ENCODE measurements around the gene HAO1. TPM values are rescaled to one million over a fixed set of nuclear protein-coding genes. Genes with fewer than 3 reads are reported as not detected.

The HAO1 gene
- total and polyA plus RNA-seq, 12 donors = 0.07 TPM; not detected in 11

DNA sequence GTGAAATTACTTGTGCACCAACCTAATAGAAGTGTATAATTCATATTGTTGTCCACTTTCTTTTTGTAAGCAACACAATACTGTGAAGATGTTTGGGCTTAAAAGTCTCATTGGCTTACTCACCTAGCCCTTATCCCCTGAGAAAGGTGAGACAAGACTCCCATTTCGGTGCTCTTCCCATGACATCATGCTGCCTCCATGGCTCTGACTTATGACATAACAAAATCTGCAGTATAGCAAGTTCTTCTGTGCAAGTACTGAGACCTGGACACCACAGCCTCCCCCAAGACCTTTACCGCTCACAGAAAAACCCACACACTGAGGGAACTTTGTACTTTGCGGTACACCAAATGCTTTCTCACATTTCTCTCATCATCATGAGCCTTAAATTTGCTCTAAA, 50.5 kb downstream of the HAO1 start:
- no peak overlapping the region for H3K4me3 ChIP-seq
- no peak overlapping the region for H3K27ac ChIP-seq
- DNase-seq = no peak
- no peaks in the 10 kb centered on the region for H3K36me3 ChIP-seq (replicated peaks in 1 of 2)
- TF ChIP-seq, protein P1, sequence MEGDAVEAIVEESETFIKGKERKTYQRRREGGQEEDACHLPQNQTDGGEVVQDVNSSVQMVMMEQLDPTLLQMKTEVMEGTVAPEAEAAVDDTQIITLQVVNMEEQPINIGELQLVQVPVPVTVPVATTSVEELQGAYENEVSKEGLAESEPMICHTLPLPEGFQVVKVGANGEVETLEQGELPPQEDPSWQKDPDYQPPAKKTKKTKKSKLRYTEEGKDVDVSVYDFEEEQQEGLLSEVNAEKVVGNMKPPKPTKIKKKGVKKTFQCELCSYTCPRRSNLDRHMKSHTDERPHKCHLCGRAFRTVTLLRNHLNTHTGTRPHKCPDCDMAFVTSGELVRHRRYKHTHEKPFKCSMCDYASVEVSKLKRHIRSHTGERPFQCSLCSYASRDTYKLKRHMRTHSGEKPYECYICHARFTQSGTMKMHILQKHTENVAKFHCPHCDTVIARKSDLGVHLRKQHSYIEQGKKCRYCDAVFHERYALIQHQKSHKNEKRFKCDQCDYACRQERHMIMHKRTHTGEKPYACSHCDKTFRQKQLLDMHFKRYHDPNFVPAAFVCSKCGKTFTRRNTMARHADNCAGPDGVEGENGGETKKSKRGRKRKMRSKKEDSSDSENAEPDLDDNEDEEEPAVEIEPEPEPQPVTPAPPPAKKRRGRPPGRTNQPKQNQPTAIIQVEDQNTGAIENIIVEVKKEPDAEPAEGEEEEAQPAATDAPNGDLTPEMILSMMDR (IDR thresholded peaks at IDR 0.05) = no peak
- no peak for TF ChIP-seq POLR2A (IDR thresholded peaks at IDR 0.05)
- H3K4me1 ChIP-seq (replicated peaks in 1 of 2) = no peaks in the 10 kb centered on the region
- H3K27me3 ChIP-seq = no peaks in the 10 kb centered on the region
- 91 to 100% (median 92%) methylated on average over 3 of the region's 3 CpGs for WGBS, 4 donors
- intact Hi-C loops (cut with DNase I) = no loop called here
- H3K9me3 ChIP-seq (replicated peaks in 1 of 3) = no peaks in the 10 kb centered on the region

DNA sequence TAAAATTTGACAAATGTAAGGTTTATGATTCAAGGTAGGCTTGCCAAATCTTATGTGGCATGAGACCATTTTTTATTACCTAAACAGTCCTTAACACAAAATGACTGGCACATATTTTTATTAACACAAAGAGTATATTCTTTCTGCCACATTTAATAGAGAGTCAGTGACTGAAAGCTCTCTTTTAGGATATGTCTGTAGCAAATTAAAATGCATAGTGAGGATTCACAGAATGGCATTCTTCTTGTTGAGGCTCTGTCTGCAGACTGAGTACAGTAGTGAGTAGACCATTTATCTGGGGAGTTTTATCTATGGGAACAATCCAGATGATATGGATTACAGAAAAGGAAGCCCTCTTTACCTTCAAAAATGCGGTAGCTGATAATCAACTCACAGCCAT, 56.5 kb downstream of the HAO1 start:
- Histone ChIP-seq H3K9me3 (replicated peaks in 1 of 3) (no peaks in the 10 kb centered on the region), H3K36me3 (replicated peaks in 1 of 2) (no peaks in the 10 kb centered on the region), H3K27ac (no peak overlapping the region), H3K4me1 (replicated peaks in 1 of 2) (no peaks in the 10 kb centered on the region), H3K4me3 (no peak overlapping the region), H3K27me3 (no peaks in the 10 kb centered on the region)
- WGBS, 4 donors = 74 to 86% (median 80%) methylated on average over 1 of the region's 1 CpG
- no peak for TF ChIP-seq POLR2A (IDR thresholded peaks at IDR 0.05)
- TF ChIP-seq, protein P1 (IDR thresholded peaks at IDR 0.05) = no peak
- intact Hi-C loops (cut with DNase I) = no loop called here
- DNase-seq = no peak

DNA sequence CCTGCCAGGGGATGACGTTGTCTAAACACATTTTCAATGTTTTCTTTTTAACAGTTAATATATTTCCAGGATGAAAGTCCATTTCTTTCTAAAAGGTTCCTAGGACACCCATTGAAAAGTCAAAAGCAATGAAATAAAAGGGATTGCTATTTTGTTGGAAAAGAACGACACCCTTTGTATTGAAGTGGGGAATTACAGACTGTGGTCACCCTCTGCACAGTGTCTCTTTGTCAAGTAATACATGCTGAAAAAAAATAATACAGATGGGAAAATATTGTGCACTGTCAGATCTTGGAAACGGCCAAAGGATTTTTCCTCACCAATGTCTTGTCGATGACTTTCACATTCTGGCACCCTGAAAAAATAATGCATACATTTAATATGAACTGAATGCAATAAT, 56.9 kb downstream of the HAO1 start:
- WGBS, 4 donors = 65 to 79% (median 71%) methylated on average over 4 of the region's 4 CpGs
- Histone ChIP-seq H3K4me3 (no peak overlapping the region), H3K36me3 (replicated peaks in 1 of 2) (no peaks in the 10 kb centered on the region), H3K27me3 (no peaks in the 10 kb centered on the region), H3K9me3 (replicated peaks in 1 of 3) (no peaks in the 10 kb centered on the region), H3K27ac (no peak overlapping the region), H3K4me1 (replicated peaks in 1 of 2) (no peaks in the 10 kb centered on the region)
- intact Hi-C loops (cut with DNase I) = no loop called here
- no peak for DNase-seq
- TF ChIP-seq, protein P1 (IDR thresholded peaks at IDR 0.05) = no peak
- no peak for TF ChIP-seq POLR2A (IDR thresholded peaks at IDR 0.05)

DNA sequence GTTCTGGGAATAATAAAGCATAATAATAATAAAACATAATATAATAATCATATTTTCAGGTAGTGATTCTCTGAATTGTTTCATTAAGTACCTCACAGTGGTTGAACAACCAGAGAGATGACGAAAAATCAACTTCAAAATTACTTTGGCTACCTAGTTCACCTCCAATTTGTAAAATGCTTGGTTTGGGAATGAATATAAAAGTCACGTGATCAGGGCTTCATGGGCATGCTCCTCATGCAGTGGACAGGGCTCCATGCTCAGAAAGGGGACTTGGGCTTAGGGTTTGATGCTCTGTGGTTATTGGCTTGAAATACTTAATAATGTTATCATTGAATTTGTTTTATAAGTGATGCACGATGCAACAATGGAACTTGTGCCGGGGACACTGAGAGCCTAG, 58.2 kb downstream of the HAO1 start:
- Histone ChIP-seq H3K27ac (no peak overlapping the region), H3K36me3 (replicated peaks in 1 of 2) (no peaks in the 10 kb centered on the region), H3K9me3 (replicated peaks in 1 of 3) (no peaks in the 10 kb centered on the region), H3K4me3 (no peak overlapping the region), H3K27me3 (no peaks in the 10 kb centered on the region), H3K4me1 (replicated peaks in 1 of 2) (no peaks in the 10 kb centered on the region)
- no peak for TF ChIP-seq POLR2A (IDR thresholded peaks at IDR 0.05)
- TF ChIP-seq, protein P1 (IDR thresholded peaks at IDR 0.05) = no peak
- intact Hi-C loops (cut with DNase I) = no loop called here
- WGBS, 4 donors = 68 to 82% (median 72%) methylated on average over 4 of the region's 4 CpGs
- no peak for DNase-seq

Measured in adrenal gland (tissue), 12 donors.